ENCODE measurements around the gene ZAR1.

DNA sequence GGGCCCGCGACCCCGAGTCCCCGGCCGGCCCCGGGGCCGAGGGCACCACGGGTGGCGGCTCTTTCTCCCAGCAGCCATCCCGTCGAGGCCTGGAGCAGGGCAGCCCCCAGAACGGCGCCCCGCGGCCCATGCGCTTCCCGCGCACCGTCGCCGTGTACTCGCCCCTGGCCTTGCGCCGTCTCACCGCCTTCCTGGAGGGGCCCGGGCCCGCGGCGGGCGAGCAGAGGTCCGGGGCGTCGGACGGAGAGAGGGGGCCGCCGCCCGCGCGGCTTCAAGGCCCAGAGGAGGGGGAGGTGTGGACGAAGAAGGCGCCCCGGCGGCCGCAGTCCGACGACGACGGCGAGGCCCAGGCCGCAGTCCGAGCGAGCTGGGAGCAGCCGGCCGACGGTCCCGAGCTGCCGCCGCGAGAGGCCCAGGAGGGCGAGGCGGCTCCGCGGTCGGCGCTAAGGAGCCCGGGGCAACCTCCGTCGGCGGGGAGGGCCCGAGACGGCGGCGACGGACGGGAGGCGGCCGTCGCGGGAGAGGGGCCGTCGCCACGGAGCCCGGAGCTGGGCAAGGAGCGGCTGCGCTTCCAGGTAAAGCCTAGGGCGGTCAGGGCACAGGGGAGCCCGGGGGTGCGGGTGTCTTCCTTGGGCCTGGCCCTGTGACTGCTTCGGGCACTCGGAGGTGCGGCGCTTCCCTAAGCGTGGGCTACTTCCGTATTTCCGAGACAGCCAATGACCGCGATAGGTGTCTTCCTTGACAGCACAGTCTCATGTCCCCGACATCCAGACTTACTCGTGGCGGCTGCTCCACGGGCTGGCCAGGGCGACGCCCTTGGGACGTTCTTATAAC lies 845 bp downstream of the ZAR1 start:
- TF ChIP-seq, protein P1, sequence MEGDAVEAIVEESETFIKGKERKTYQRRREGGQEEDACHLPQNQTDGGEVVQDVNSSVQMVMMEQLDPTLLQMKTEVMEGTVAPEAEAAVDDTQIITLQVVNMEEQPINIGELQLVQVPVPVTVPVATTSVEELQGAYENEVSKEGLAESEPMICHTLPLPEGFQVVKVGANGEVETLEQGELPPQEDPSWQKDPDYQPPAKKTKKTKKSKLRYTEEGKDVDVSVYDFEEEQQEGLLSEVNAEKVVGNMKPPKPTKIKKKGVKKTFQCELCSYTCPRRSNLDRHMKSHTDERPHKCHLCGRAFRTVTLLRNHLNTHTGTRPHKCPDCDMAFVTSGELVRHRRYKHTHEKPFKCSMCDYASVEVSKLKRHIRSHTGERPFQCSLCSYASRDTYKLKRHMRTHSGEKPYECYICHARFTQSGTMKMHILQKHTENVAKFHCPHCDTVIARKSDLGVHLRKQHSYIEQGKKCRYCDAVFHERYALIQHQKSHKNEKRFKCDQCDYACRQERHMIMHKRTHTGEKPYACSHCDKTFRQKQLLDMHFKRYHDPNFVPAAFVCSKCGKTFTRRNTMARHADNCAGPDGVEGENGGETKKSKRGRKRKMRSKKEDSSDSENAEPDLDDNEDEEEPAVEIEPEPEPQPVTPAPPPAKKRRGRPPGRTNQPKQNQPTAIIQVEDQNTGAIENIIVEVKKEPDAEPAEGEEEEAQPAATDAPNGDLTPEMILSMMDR (IDR thresholded peaks at IDR 0.05; ENCODE audit: low read length): no peak
- no peak for TF ChIP-seq EZH2 (optimal IDR thresholded peaks at IDR 0.05; ENCODE audit: low read depth, low read length)

Measured in MM.1S (cell line).